ENCODE results near the gene ADGRD1.

DNA sequence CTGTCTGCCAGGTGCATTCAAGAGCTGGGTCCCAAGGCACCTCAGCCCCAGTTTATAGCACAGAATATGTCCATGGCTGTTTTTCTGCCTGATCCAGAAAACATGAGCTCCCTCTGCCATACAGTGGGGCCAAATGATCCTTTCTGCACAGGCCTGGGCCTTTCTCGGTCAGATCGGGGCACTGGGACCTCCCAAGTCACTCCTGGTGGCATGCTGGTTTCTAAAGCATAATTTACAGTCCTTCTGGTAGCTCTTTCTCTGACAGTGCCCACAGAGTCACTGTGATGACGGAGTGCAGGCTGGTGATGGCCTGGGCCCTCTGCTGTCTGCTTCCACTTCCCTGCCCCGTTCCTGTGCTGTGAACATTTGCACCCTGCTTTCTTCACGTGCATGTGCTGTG, 99.2 kb downstream of the ADGRD1 start:
- TF ChIP-seq, protein P1, sequence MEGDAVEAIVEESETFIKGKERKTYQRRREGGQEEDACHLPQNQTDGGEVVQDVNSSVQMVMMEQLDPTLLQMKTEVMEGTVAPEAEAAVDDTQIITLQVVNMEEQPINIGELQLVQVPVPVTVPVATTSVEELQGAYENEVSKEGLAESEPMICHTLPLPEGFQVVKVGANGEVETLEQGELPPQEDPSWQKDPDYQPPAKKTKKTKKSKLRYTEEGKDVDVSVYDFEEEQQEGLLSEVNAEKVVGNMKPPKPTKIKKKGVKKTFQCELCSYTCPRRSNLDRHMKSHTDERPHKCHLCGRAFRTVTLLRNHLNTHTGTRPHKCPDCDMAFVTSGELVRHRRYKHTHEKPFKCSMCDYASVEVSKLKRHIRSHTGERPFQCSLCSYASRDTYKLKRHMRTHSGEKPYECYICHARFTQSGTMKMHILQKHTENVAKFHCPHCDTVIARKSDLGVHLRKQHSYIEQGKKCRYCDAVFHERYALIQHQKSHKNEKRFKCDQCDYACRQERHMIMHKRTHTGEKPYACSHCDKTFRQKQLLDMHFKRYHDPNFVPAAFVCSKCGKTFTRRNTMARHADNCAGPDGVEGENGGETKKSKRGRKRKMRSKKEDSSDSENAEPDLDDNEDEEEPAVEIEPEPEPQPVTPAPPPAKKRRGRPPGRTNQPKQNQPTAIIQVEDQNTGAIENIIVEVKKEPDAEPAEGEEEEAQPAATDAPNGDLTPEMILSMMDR (IDR thresholded peaks at IDR 0.05), result no peak
- TF ChIP-seq POLR2AphosphoS5 (IDR thresholded peaks at IDR 0.05; ENCODE audit: low read depth, low read length) (no peak), EP300 (IDR thresholded peaks at IDR 0.05; ENCODE audit: borderline replicate concordance in 1 of 2, low read depth in 1 of 2, low read length in 1 of 2) (no peak), REST (IDR thresholded peaks at IDR 0.05; ENCODE audit: low read depth, low read length) (no peak), EZH2phosphoT487 (IDR thresholded peaks at IDR 0.05; ENCODE audit: borderline replicate concordance, low read depth) (no peak), GABPA (IDR thresholded peaks at IDR 0.05; ENCODE audit: low read depth) (no peak), JUND (IDR thresholded peaks at IDR 0.05) (no peak), RAD21 (IDR thresholded peaks at IDR 0.05; ENCODE audit: low read length) (no peak), FOXM1 (IDR thresholded peaks at IDR 0.05; ENCODE audit: low read depth) (no peak), SIN3A (IDR thresholded peaks at IDR 0.05; ENCODE audit: borderline replicate concordance, low read depth, low read length) (no peak)

Measured in SK-N-SH (cell line).